ENCODE results near the gene GRAMD4. TPM values are rescaled to one million over a fixed set of nuclear protein-coding genes. Genes with fewer than 3 reads are reported as not detected.

The GRAMD4 gene
- total RNA-seq, 1 experiment from 2014 or later, result 19.8 TPM

DNA sequence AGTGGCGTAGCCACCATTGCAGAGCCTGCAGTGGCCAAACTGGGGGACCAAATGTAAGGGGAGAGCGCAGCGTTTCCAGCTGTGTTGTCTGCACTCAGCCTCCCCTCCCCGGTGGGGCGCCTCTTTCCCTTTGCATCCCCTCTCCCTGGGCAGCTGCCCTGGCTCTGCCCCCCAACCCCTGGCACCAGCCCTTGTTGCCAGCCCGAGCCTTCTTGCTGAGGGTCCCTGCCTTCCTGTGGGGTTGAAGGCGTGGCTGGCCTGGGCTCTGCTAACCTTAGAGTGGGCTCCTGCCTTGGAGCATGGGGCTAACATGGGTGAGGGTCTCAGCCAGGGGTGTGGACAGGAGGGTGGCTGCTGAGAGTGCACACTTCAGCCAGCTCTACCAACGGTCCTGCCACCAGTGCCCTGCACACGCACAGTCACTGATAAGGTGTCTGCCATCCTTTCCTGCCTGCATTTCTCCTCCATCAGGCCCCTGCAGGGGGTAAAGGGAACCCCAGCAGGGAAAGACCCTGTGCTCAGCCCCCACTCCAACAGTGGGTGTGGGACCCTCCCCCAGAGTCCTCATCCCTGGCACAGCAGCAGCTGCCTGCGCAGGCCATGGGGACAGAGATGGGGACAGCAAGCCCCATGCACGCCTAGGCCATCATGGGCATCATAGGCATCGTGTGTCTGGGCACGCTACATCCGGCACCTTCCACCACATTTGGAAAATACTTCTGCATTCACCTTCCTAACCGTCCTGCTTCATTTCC is 74.4 kb downstream of the GRAMD4 start:
- Histone ChIP-seq H3K23ac (ENCODE audit: insufficient read length, low read depth, low read length) (no peak overlapping the region), H2BK5ac (ENCODE audit: insufficient read length, low read length) (no peak overlapping the region), H2BK120ac (ENCODE audit: low read depth, low read length, poor library complexity, severe bottlenecking) (no peak overlapping the region), H3K79me2 (ENCODE audit: insufficient read depth, low read length) (no peaks in the 10 kb centered on the region), H3K9ac (ENCODE audit: extremely low read depth, insufficient read length, low read length) (no peak overlapping the region), H4K5ac (ENCODE audit: insufficient read length, low read depth, low read length) (no peak overlapping the region), H2AK5ac (ENCODE audit: insufficient read length, low read length) (no peak overlapping the region), H3K56ac (ENCODE audit: insufficient read length, low read depth, low read length) (no peak overlapping the region), H4K8ac (replicated peaks; ENCODE audit: insufficient read length, low read depth, low read length) (no peak overlapping the region), H3K9me3 (ENCODE audit: control insufficient read depth, low read depth, low read length) (no peaks in the 10 kb centered on the region), H3T11ph (ENCODE audit: low read length) (no peak overlapping the region), H3K4ac (ENCODE audit: low read depth, low read length) (no peak overlapping the region), H2AFZ (ENCODE audit: low read length) (no peak overlapping the region), H3K79me1 (ENCODE audit: insufficient read depth, low read depth, low read length, poor library complexity, severe bottlenecking) (no peaks in the 10 kb centered on the region), H4K91ac (ENCODE audit: insufficient read length, low read depth, low read length) (no peak overlapping the region), H2BK20ac (ENCODE audit: low read depth, low read length, poor library complexity, severe bottlenecking) (no peak overlapping the region), H2BK12ac (ENCODE audit: insufficient read length, low read depth, low read length) (no peak overlapping the region), H3K18ac (ENCODE audit: insufficient read length, low read depth, low read length) (no peak overlapping the region), H3K27me3 (ENCODE audit: insufficient read depth, low read length) (no peaks in the 10 kb centered on the region), H4K20me1 (ENCODE audit: control insufficient read depth, insufficient read depth, insufficient read length) (no peaks in the 10 kb centered on the region), H3K23me2 (ENCODE audit: insufficient read length, low read depth, low read length, poor library complexity, severe bottlenecking) (no peaks in the 10 kb centered on the region), H3K4me1 (ENCODE audit: insufficient read depth, low read length) (no peaks in the 10 kb centered on the region), H3K27ac (ENCODE audit: insufficient read length, low read depth, low read length) (no peak overlapping the region), H3K14ac (ENCODE audit: insufficient read depth, low read length) (no peak overlapping the region; the same call in 1 of the 2 replicates), H3K4me2 (ENCODE audit: insufficient read depth, insufficient read length, low read length) (no peak overlapping the region), H2BK15ac (ENCODE audit: low read depth, low read length) (no peak overlapping the region)
- H3K36me3 Mint-ChIP-seq (ENCODE audit: insufficient read depth in 1 of 3, low read depth in 3 of 3), result peaks cover 15 to 57% (median 50%) of the 10 kb centered on the region in 3 experiments; a peak in 6 of 7 replicates
- H3K4me1 Mint-ChIP-seq, result peaks cover 0 to 4% of the 10 kb centered on the region in 2 experiments; a peak in 2 of 4 replicates
- no peaks in the 10 kb centered on the region for H3K9me3 Mint-ChIP-seq
- WGBS (ENCODE audit: extremely low coverage, insufficient read length, low lambda C conversion rate), result no CpG with 5 or more reads among the region's 15 CpGs
- peak overlapping the region in 2 of 3 experiments; percentile 16 to 63; a peak in 2 of 7 replicates for H3K27ac Mint-ChIP-seq
- no peaks in the 10 kb centered on the region; the same call in 1 of the 2 replicates for H3K27me3 Mint-ChIP-seq (ENCODE audit: low read depth)
- no peak overlapping the region for H3K4me3 Mint-ChIP-seq
- no peak for DNase-seq
- TF ChIP-seq, protein P1, sequence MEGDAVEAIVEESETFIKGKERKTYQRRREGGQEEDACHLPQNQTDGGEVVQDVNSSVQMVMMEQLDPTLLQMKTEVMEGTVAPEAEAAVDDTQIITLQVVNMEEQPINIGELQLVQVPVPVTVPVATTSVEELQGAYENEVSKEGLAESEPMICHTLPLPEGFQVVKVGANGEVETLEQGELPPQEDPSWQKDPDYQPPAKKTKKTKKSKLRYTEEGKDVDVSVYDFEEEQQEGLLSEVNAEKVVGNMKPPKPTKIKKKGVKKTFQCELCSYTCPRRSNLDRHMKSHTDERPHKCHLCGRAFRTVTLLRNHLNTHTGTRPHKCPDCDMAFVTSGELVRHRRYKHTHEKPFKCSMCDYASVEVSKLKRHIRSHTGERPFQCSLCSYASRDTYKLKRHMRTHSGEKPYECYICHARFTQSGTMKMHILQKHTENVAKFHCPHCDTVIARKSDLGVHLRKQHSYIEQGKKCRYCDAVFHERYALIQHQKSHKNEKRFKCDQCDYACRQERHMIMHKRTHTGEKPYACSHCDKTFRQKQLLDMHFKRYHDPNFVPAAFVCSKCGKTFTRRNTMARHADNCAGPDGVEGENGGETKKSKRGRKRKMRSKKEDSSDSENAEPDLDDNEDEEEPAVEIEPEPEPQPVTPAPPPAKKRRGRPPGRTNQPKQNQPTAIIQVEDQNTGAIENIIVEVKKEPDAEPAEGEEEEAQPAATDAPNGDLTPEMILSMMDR (conservative IDR thresholded peaks at IDR 0.05), result no peak

Measured in H9 (cell line).